Measurements from ENCODE around the gene HDAC7.

GRCh38 chr12:47813511-47814196, 6.0 kb downstream of the HDAC7 start:
- no peak for TF ChIP-seq EZH2 (IDR thresholded peaks at IDR 0.05; ENCODE audit: low read length, missing control alignments)
- TF ChIP-seq CTCF (conservative IDR thresholded peaks at IDR 0.05 in 1 of 2, IDR thresholded peaks at IDR 0.05 in 1 of 2; ENCODE audit: low read depth in 1 of 2, low read length in 2 of 2) = no peak
